Medulla oblongata (tissue), 1 donor: ENCODE data around the gene UGDH.
"Not testable (repeated sequence)": the region's sequence is repeated elsewhere in the genome, so short reads cannot be mapped to it uniquely, and the experiment has no call there.

Source experiments
- DNase-seq: peaks from one replicate; pipeline ENCODE4 v3.0.0-alpha.2; 2015; ENCODE audit errors: extremely low spot score

UGDH gene

GRCh38 chr4:39495446-39496213 lies 31.6 kb downstream of the UGDH start:
- no peak for DNase-seq

GRCh38 chr4:39494354-39494753 lies 32.9 kb downstream of the UGDH start:
- DNase-seq: no peak

- no peak for DNase-seq
Measured at GRCh38 chr4:39490322-39490721, 36.9 kb downstream of the UGDH start.

GRCh38 chr4:39486221-39486804 lies 40.9 kb downstream of the UGDH start:
- DNase-seq: no peak

GRCh38 chr4:39484582-39485272 lies 42.5 kb downstream of the UGDH start:
- DNase-seq: no peak

GRCh38 chr4:39480902-39481695 lies 46.1 kb downstream of the UGDH start:
- DNase-seq: no peak

- no peak for DNase-seq
Measured at GRCh38 chr4:39480251-39480650, 47.0 kb downstream of the UGDH start.

GRCh38 chr4:39476187-39476895 lies 50.9 kb downstream of the UGDH start:
- DNase-seq: no peak

- no peak for DNase-seq
Measured at GRCh38 chr4:39472396-39472795, 54.8 kb downstream of the UGDH start.

- DNase-seq: peak; percentile 48
Measured at GRCh38 chr4:39470402-39470801, 56.8 kb downstream of the UGDH start.

GRCh38 chr4:39469429-39470077 lies 57.7 kb downstream of the UGDH start:
- DNase-seq: peak; percentile 93

- no peak for DNase-seq
Measured at GRCh38 chr4:39467464-39467863, 59.8 kb downstream of the UGDH start.

GRCh38 chr4:39466747-39467146 lies 60.5 kb downstream of the UGDH start:
- no peak for DNase-seq

GRCh38 chr4:39464886-39465501 lies 62.2 kb downstream of the UGDH start:
- no peak for DNase-seq

GRCh38 chr4:39458505-39459300 lies 68.5 kb downstream of the UGDH start, which contains the start of the genes LIAS and RPL9:
TSS of gene LIAS (plus strand) at chr4:39459056. CDS start at chr4:39459118, 62 bp downstream.
TSS of gene RPL9 (minus strand) at chr4:39458922. CDS start at chr4:39458439, 483 bp downstream.
- peak; percentile 96 for DNase-seq

GRCh38 chr4:39458161-39458504 lies 69.1 kb downstream of the UGDH start:
- not testable (repeated sequence) for DNase-seq

- DNase-seq: no peak
Measured at GRCh38 chr4:39456946-39457763, 70.1 kb downstream of the UGDH start.

GRCh38 chr4:39455486-39455885 lies 71.8 kb downstream of the UGDH start:
- DNase-seq: no peak

- DNase-seq: no peak
Measured at GRCh38 chr4:39453738-39454137, 73.5 kb downstream of the UGDH start.
